Measurements from ENCODE around the gene SMYD3. TPM values are rescaled to one million over a fixed set of nuclear protein-coding genes. Genes with fewer than 3 reads are reported as not detected.

SMYD3 gene
- total RNA-seq, 4 donors from 2014 or later = 33.7 to 105 (median 51.4) TPM

DNA sequence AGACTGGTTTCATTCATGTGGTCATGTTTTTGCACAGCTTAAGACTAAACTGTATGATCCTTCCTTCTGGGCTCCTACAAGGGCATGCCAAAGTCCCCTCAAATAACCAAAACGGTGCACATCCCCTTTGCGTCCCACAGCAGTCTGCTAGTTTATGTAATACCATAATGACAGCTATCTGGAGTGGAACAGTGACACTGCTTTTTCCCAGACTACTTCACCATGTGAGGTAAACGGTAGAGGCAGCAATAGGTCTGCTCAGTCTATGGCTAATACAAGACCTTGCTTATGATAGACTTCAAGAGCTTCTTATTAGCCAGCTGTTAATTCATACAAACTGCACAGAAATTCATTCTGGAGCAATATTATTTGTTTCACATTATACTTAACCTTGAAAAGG lies 395.5 kb downstream of the SMYD3 start:
- intact Hi-C loops (cut with DNase I) = loop anchor here (10.0 kb wide), 1 partner anchor 97 kb away; no protein-coding TSS in a partner anchor
- Histone ChIP-seq H3K9me3 (no peaks in the 10 kb centered on the region), H3K27me3 (no peaks in the 10 kb centered on the region), H3K4me3 (replicated peaks in 1 of 3) (no peak overlapping the region), H3K36me3 (no peaks in the 10 kb centered on the region), H3K27ac (no peak overlapping the region), H3K4me1 (no peaks in the 10 kb centered on the region)
- TF ChIP-seq, protein P1, sequence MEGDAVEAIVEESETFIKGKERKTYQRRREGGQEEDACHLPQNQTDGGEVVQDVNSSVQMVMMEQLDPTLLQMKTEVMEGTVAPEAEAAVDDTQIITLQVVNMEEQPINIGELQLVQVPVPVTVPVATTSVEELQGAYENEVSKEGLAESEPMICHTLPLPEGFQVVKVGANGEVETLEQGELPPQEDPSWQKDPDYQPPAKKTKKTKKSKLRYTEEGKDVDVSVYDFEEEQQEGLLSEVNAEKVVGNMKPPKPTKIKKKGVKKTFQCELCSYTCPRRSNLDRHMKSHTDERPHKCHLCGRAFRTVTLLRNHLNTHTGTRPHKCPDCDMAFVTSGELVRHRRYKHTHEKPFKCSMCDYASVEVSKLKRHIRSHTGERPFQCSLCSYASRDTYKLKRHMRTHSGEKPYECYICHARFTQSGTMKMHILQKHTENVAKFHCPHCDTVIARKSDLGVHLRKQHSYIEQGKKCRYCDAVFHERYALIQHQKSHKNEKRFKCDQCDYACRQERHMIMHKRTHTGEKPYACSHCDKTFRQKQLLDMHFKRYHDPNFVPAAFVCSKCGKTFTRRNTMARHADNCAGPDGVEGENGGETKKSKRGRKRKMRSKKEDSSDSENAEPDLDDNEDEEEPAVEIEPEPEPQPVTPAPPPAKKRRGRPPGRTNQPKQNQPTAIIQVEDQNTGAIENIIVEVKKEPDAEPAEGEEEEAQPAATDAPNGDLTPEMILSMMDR (IDR thresholded peaks at IDR 0.05) = no peak
- no peak for TF ChIP-seq POLR2A (IDR thresholded peaks at IDR 0.05)
- 88 to 94% methylated on average over 3 of the region's 3 CpGs for WGBS, 2 donors
- DNase-seq = no peak

DNA sequence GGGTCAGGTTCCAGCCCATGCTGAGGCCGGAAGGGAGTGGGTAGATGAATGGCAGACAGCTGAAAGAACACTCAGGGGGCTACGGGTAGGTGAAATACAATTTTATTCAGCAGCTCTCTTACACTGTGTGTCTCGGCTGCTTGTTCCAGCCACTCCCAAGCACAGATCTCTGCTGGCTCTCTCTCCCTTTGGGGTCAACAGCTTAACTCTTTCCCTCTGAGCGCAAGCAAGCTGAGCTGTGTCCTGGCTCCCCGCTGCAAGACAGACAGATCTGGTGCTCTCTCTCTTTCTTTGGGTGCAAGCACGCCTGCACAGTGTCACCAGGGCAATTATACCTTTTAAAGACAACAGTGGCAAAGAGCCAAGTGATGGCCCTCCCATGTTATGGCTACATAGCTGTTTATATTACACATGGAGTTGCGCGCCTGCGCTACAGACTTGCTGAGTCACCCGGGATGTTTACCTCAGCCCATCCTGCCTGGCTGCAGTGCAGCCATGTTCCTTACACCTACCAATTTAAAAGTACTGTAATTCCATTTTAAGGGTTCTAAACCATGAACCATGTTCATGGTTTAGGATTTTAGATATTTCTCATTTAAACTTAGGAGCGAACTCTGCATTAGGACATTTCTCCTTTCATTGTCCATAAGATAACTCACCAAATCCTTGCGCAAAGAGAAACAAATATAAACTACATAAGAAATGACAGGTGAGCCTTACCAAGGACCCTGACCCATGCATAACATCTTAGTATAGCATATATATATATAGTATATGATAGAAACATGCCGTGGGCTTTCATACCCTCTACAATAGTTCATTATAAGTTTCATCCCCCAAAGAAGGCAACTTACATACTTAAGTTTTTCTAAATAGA lies 396.5 kb downstream of the SMYD3 start:
- Histone ChIP-seq H3K9me3 (no peaks in the 10 kb centered on the region), H3K27me3 (no peaks in the 10 kb centered on the region), H3K4me1 (no peaks in the 10 kb centered on the region), H3K27ac (no peak overlapping the region), H3K4me3 (replicated peaks in 1 of 3) (no peak overlapping the region), H3K36me3 (no peaks in the 10 kb centered on the region)
- no peak for DNase-seq
- TF ChIP-seq, protein P1 (IDR thresholded peaks at IDR 0.05) = no peak
- TF ChIP-seq POLR2A (IDR thresholded peaks at IDR 0.05) = no peak
- WGBS, 2 donors = 80 to 84% methylated on average over 13 of the region's 13 CpGs
- intact Hi-C loops (cut with DNase I) = loop anchor here (10.0 kb wide), 1 partner anchor 96 kb away; no protein-coding TSS in a partner anchor

DNA sequence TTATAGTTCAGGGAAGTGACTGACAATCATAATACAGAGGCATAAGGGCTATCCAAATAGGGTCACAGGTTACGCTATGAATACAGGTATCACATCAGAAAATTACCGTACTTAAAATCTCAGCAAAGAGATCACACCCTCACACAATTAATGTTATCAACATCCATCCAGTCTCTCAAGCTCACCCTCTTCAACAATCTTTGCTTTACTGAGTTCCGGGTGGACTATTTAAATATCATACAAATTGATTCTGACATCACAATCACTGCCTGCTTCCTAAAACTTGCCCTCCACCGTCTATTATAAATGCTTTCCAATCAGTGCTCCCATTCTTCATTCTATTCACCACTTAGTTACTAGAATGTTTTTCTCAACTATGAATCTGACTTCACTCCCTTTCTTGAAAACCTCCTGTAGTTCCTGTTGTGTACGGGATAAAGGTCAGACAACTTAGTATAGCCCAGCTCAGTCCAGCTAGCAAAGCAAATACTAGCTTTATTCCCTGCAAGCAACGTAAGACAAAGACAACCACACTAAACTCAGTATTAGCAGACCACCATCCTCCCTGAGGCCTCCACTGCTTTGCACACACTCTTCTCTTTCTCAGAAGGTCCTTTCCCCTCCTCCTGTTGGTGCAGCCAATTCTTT lies 398.7 kb downstream of the SMYD3 start:
- no peak overlapping the region for H3K4me3 ChIP-seq (replicated peaks in 1 of 3)
- WGBS, 2 donors = 89 to 91% methylated on average over 6 of the region's 6 CpGs
- no peaks in the 10 kb centered on the region for H3K27me3 ChIP-seq
- H3K4me1 ChIP-seq = no peaks in the 10 kb centered on the region
- H3K36me3 ChIP-seq = no peaks in the 10 kb centered on the region
- H3K9me3 ChIP-seq = no peaks in the 10 kb centered on the region
- DNase-seq = no peak
- H3K27ac ChIP-seq = no peak overlapping the region
- TF ChIP-seq, protein P1 (IDR thresholded peaks at IDR 0.05) = no peak
- intact Hi-C loops (cut with DNase I) = no loop called here

DNA sequence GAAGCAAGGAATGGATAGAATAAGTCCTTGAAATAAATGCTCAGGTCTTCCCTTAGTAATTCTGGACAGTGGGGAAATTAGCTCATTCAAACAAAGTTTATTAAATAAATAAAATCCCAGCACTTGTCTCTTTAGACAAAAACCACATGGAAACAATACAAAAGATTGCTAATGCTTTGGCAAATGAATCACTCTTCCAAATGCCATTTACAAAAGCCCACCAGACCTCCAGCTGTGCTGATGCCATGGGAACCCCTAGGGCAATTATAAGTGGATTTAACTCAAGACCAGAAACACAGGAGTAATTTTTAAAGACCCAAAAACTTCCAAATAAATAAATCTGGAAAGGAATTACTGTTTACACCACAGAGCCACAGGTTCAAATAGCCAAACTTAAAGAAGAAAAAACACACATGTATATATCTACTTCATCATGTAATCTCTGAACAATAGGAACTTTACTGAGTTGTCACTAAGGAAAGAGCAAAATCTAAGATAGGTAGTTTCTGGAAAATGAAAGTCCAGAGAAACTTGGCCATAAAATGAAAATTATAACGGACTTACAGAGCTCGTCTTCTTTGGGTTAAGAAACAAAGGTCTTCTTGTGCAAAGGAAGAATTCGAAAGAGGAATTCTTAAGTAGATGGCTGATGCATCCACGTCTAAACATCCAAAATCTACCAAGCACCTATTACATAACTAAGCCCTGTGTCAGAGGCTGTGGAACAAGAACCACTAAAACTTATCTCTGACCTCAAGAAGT lies 399.4 kb downstream of the SMYD3 start:
- H3K9me3 ChIP-seq = no peaks in the 10 kb centered on the region
- H3K27me3 ChIP-seq = no peaks in the 10 kb centered on the region
- H3K27ac ChIP-seq = no peak overlapping the region
- WGBS, 2 donors = 67 to 93% methylated on average over 3 to 4 of the region's 4 CpGs
- no peaks in the 10 kb centered on the region for H3K4me1 ChIP-seq
- H3K4me3 ChIP-seq (replicated peaks in 1 of 3) = no peak overlapping the region
- TF ChIP-seq, protein P1 (IDR thresholded peaks at IDR 0.05) = no peak
- no peak for TF ChIP-seq POLR2A (IDR thresholded peaks at IDR 0.05)
- intact Hi-C loops (cut with DNase I) = no loop called here
- H3K36me3 ChIP-seq = no peaks in the 10 kb centered on the region
- no peak for DNase-seq
